Chondrocyte (in vitro differentiated cells): Measurements from ENCODE around the gene EPHB1. TPM values are rescaled to one million over a fixed set of nuclear protein-coding genes. Genes with fewer than 3 reads are reported as not detected.

Experiments
- DNase-seq: peaks from one replicate; pipeline ENCODE4 v3.0.0; 2021; ENCODE audit warnings: mixed read lengths, low spot score
- H3K27ac Mint-ChIP-seq: one replicate; pipeline ENCODE4 v1.8.0; 2021; ENCODE audit warnings: mild to moderate bottlenecking, moderate library complexity, mixed read lengths; ENCODE audit not compliant: unreplicated experiment
- H3K27me3 Mint-ChIP-seq: 2 replicates; pipeline ENCODE4 v1.8.0; 2021; ENCODE audit warnings: low read depth, mixed read lengths
- H3K36me3 Mint-ChIP-seq: 2 replicates; pipeline ENCODE4 v1.8.0; 2021; ENCODE audit warnings: low read depth, mixed read lengths
- H3K4me1 Mint-ChIP-seq: 2 replicates; pipeline ENCODE4 v1.8.0; 2021; ENCODE audit warnings: low read depth, mild to moderate bottlenecking, mixed read lengths
- H3K4me3 Mint-ChIP-seq: one replicate; pipeline ENCODE4 v1.8.0; 2021; ENCODE audit warnings: mild to moderate bottlenecking, moderate library complexity, mixed read lengths; ENCODE audit not compliant: unreplicated experiment
- H3K9me3 Mint-ChIP-seq: 2 replicates; pipeline ENCODE4 v1.8.0; 2021; ENCODE audit warnings: low read depth, mixed read lengths
- total RNA-seq: library from RNA; stranded (reverse); gene quantifications from 3 replicates; pipeline ENCODE4 v1.2.1, GENCODE V29; 2021
- TF ChIP-seq, protein P1 (sequence below): fragments of 200-600 bp; sonication (generic); IDR thresholded peaks from 2 replicates; pipeline ENCODE4 v1.5.0; 2021; ENCODE audit warnings: antibody characterized with exemption, mild to moderate bottlenecking, moderate library complexity

The EPHB1 gene
- total RNA-seq, 1 donor from 2014 or later: 1.7 TPM

DNA sequence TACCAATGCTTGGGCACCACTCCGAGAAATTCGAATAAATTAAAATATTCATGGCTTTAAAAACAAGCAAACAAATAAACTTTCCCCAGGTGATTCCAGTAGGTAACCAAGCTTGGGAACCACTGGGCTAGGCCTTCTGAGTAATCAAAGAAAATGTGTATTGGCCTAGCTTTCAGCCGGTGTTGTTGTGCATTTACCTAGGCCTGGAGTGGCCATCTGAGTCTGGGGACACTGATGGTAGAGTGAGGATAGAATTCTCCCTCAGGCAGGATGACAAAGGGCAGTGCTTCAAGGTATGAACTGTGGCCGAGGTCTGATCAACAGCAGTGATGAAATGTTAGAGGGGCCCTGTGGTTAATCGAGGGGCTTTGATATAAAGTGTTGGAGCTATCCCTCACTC is 440.5 kb downstream of the EPHB1 start:
- Mint-ChIP-seq H3K27ac (no peak overlapping the region), H3K9me3 (peaks cover 5% of the 10 kb centered on the region)
- TF ChIP-seq, protein P1, sequence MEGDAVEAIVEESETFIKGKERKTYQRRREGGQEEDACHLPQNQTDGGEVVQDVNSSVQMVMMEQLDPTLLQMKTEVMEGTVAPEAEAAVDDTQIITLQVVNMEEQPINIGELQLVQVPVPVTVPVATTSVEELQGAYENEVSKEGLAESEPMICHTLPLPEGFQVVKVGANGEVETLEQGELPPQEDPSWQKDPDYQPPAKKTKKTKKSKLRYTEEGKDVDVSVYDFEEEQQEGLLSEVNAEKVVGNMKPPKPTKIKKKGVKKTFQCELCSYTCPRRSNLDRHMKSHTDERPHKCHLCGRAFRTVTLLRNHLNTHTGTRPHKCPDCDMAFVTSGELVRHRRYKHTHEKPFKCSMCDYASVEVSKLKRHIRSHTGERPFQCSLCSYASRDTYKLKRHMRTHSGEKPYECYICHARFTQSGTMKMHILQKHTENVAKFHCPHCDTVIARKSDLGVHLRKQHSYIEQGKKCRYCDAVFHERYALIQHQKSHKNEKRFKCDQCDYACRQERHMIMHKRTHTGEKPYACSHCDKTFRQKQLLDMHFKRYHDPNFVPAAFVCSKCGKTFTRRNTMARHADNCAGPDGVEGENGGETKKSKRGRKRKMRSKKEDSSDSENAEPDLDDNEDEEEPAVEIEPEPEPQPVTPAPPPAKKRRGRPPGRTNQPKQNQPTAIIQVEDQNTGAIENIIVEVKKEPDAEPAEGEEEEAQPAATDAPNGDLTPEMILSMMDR: no peak

DNA sequence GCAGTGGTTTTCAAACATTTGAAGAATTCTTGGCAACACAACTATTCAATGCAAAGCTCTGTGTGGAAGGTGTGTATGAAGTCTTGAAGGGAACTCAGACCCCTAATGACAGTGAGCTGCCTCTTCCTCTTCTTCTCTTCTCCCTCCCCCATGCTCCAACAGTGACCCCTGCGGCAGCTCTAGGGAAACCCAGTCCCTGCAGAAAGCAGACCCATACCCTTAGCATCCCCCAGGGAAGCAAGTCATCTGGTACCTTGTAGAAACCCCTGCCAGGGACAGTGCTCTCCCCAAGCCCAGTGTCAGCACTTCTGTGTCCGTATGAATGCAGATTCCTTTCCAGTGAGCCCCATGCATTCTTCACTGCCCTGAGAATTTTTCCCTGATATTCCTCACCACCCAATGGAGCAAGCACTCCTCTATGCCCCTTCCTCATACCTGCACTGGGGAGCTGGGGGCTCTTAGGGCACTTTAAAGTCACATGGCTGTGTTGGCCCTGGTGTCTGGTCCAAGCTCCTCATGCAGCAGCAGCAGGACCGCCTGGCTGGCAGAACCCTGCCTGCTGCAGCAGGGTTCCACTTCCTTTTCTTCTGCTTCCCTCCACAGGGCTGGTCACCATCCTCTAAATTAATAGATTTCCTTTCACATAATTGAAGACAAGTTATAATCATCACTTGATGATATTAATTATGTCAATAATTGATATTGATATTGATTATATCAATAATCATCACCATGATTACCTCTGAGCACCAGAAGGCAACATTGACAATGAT is 442.5 kb downstream of the EPHB1 start:
- Mint-ChIP-seq H3K4me1 (no peaks in the 10 kb centered on the region), H3K4me3 (no peak overlapping the region), H3K9me3 (peaks cover 5% of the 10 kb centered on the region), H3K36me3 (no peaks in the 10 kb centered on the region), H3K27ac (no peak overlapping the region), H3K27me3 (no peaks in the 10 kb centered on the region)
- DNase-seq: no peak
- TF ChIP-seq, protein P1: no peak

More for the DNA sequence above, 440.5 kb downstream of the EPHB1 start:
- Mint-ChIP-seq H3K4me3 (no peak overlapping the region), H3K27me3 (no peaks in the 10 kb centered on the region), H3K36me3 (no peaks in the 10 kb centered on the region), H3K4me1 (no peaks in the 10 kb centered on the region)
- DNase-seq: no peak

DNA sequence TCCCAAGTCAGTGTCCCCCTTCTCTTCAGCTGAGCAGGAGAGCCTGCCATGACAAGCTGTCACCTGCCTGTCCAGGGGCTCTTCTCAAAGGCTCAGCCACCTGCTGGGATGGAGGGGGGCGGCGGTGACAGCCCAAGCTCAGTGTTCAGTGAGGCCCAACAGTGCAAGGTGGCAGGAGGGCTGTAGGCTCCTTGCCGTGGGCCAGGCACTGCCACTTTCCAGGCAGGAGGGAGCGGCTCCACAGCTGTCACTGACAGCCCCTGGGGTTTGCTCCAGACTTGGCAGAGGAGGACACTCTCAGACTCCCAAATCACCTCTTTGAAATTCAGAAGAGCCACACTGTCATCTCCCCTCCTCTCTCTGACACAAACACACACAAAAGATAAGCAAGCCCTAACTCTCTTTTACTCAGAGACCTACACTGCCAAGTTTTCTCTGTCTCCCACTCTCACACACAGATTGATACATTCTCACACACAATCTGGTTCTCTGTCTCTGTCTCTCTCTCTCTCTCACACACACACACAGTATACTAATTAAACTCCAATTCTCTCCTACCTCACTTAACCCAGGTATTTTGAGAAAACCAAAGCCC is 443.3 kb downstream of the EPHB1 start:
- no peak overlapping the region for H3K27ac Mint-ChIP-seq
- no peak for DNase-seq
- no peaks in the 10 kb centered on the region for H3K4me1 Mint-ChIP-seq
- H3K9me3 Mint-ChIP-seq: peaks cover 5% of the 10 kb centered on the region
- no peak overlapping the region for H3K4me3 Mint-ChIP-seq
- H3K27me3 Mint-ChIP-seq: no peaks in the 10 kb centered on the region
- TF ChIP-seq, protein P1: no peak
- no peaks in the 10 kb centered on the region for H3K36me3 Mint-ChIP-seq

DNA sequence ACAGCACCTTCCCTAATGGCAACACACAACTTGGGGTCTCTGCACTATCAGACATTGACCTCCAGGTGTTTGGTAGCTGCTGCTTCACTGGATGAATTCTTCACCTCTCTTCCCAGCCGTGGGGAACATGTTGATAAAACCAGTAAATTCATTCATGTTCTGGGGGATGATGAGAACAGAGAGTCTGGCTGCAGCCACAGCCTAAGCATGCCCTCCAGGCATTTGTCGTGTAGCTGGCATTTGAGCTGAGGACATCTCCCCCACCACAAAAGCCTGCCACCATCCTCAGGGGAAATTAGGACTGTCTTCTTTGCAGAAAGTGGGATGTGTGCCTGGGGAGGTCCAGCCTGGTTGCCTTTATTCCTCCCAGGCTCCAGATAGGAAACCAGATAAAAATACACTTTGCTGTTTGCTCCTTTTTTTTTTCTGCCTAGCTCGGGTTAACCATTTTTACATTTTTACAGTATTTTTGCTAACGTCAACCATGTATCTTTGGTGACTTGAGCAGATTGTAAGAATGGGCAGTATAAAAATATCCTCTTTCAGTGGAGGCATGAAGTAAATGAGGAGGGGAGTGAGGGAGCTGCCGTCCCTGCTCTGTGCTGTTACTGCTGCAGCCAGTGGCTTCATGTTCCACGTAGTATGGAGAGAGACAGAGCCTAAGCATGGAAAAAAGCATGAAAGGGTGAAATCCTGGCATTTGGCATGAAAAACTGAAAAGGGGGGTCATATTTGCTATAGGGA is 444.0 kb downstream of the EPHB1 start:
- no peaks in the 10 kb centered on the region for H3K27me3 Mint-ChIP-seq
- TF ChIP-seq, protein P1: no peak
- no peaks in the 10 kb centered on the region for H3K36me3 Mint-ChIP-seq
- DNase-seq: no peak
- H3K27ac Mint-ChIP-seq: no peak overlapping the region
- H3K9me3 Mint-ChIP-seq: peaks cover 5% of the 10 kb centered on the region
- H3K4me1 Mint-ChIP-seq: no peaks in the 10 kb centered on the region
- H3K4me3 Mint-ChIP-seq: no peak overlapping the region

DNA sequence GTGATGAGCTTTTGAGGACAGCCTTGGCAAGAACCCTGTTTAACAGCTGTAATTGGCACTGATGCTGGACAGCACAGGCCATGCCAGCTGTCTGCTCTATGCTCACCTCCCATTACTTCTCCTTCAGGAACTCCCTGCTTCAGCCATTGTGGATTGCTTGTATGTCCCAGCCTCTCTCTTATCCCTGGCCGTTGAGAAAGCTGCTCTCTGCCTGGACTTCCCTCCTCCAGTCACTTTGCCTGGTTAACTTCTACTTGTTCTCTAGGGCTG is 444.5 kb downstream of the EPHB1 start:
- no peak overlapping the region for H3K4me3 Mint-ChIP-seq
- TF ChIP-seq, protein P1: no peak
- H3K4me1 Mint-ChIP-seq: no peaks in the 10 kb centered on the region
- no peaks in the 10 kb centered on the region for H3K9me3 Mint-ChIP-seq
- H3K27me3 Mint-ChIP-seq: no peaks in the 10 kb centered on the region
- no peaks in the 10 kb centered on the region for H3K36me3 Mint-ChIP-seq
- DNase-seq: no peak
- H3K27ac Mint-ChIP-seq: no peak overlapping the region
